Thoracic aorta (tissue), 2 donors: Measurements from ENCODE around the gene LCNL1. TPM values are rescaled to one million over a fixed set of nuclear protein-coding genes. Genes with fewer than 3 reads are reported as not detected.

Experiments used
- ATAC-seq: fragments of 150-250 bp; one replicate; pipeline ENCODE4 v1.8.0; 2017; ENCODE audit warnings: low read depth; ENCODE audit not compliant: insufficient number of reproducible peaks, low FRiP score
- DNase-seq: peaks from one replicate; pipeline ENCODE4 v3.0.0-alpha.2; 2020; ENCODE audit warnings: low spot score
- H3K27ac ChIP-seq, 2 donors: fragments of 200-600 bp; sonication (generic); 1 replicate in 1 of 2; 2 replicates in 1 of 2; pipeline ENCODE4 v1.5.1; 2016; ENCODE audit warnings: mild to moderate bottlenecking in 2 of 2, moderate library complexity in 2 of 2
- H3K27me3 ChIP-seq: fragments of 200-600 bp; sonication (generic); replicated peaks from 2 replicates; pipeline ENCODE4 v1.6.0; 2016; ENCODE audit warnings: mild to moderate bottlenecking; ENCODE audit not compliant: insufficient read depth
- H3K36me3 ChIP-seq: fragments of 200-600 bp; sonication (generic); one replicate; pipeline ENCODE4 v1.5.1; 2016
- H3K4me1 ChIP-seq, 2 donors: fragments of 200-600 bp; sonication (generic); 1 replicate in 1 of 2; 2 replicates in 1 of 2; pipeline versions ENCODE4 v1.5.1 to v1.6.0; 2016; ENCODE audit warnings: low read depth in 2 of 2, mild to moderate bottlenecking in 1 of 2; ENCODE audit not compliant: control insufficient read depth in 1 of 2
- H3K4me3 ChIP-seq: fragments of 200-600 bp; sonication (generic); 2 replicates; pipeline ENCODE4 v1.5.1; 2016; ENCODE audit warnings: mild to moderate bottlenecking
- H3K9me3 ChIP-seq: fragments of 200-600 bp; sonication (generic); 2 replicates; pipeline ENCODE4 v1.5.1; 2016
- CTCF ChIP-seq: fragments of 200-600 bp; sonication (generic); IDR thresholded peaks from one replicate; pipeline ENCODE4 v1.5.1; 2019; ENCODE audit warnings: antibody characterized with exemption
- total RNA-seq, 2 donors: library from RNA; depleted of rRNA; stranded (reverse); fragments of >200 nt; gene quantifications; one replicate each; pipeline versions ENCODE4 v1.1.0 to v1.2.3, GENCODE V29; 2016

LCNL1 gene
- total RNA-seq, 2 donors from 2014 or later, result not detected

DNA sequence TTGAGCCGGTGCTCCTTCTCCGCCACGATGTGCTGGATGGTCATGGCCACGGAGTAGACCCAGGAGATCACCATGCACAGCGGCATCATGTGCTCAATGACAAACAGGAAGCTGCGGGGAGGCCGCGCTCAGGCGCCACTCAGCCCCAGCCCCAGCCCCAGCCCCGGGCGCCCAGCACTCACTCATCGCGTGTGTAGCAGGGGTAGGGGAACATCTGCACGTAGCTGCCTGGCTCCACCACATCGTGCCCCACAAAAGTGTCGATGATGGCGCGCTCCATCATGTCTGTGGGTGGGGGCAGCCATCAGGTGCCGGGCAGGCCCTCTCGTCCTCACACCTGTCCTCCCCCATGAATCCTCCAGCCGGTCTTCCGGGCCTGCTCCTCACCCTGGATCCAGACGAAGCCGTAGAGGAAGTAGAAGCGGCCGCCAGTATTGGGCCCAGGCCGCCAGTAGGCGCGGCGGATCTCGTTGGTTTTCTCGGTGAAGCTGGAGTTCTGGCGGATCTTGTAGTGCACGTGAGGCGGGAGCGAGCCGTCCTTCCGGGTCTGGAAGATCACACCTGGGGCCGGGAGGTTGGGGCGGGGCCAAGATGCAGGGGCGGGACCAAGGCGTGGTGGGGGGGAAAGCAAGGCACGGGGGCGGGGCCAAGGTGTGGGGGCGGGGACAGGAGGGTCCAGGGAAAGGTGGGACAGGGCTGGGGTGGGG, 35.2 kb downstream of the LCNL1 start:
- no peak for ATAC-seq
- Histone ChIP-seq H3K4me3 (no peak overlapping the region), H3K36me3 (peaks cover 15% of the 10 kb centered on the region), H3K4me1 (no peaks in the 10 kb centered on the region), H3K27me3 (no peaks in the 10 kb centered on the region), H3K27ac (no peak overlapping the region), H3K9me3 (no peaks in the 10 kb centered on the region)
- DNase-seq, result no peak
- no peak for TF ChIP-seq CTCF

GRCh38 chr9:137018761-137019559, 36.2 kb downstream of the LCNL1 start:
- Histone ChIP-seq H3K27ac (no peak overlapping the region), H3K36me3 (peaks cover 15% of the 10 kb centered on the region), H3K4me1 (no peaks in the 10 kb centered on the region), H3K9me3 (no peaks in the 10 kb centered on the region), H3K27me3 (no peaks in the 10 kb centered on the region), H3K4me3 (no peak overlapping the region)
- no peak for ATAC-seq
- no peak for DNase-seq
- TF ChIP-seq CTCF, result no peak

- no peak overlapping the region for H3K27ac ChIP-seq
- DNase-seq (no peak), ATAC-seq (no peak)
- no peaks in the 10 kb centered on the region for H3K9me3 ChIP-seq
- no peaks in the 10 kb centered on the region for H3K27me3 ChIP-seq
- no peak for TF ChIP-seq CTCF
- H3K36me3 ChIP-seq, result peaks cover 15% of the 10 kb centered on the region
- H3K4me1 ChIP-seq, result no peaks in the 10 kb centered on the region
- no peak overlapping the region for H3K4me3 ChIP-seq
Measured at GRCh38 chr9:137019891-137020683, 37.3 kb downstream of the LCNL1 start.

- H3K9me3 ChIP-seq, result no peaks in the 10 kb centered on the region
- H3K4me1 ChIP-seq, result peaks cover 0 to under 1% of the 10 kb centered on the region in 2 donors
- ATAC-seq (no peak), DNase-seq (no peak)
- peaks cover 14% of the 10 kb centered on the region for H3K36me3 ChIP-seq
- no peaks in the 10 kb centered on the region for H3K27me3 ChIP-seq
- no peak overlapping the region for H3K27ac ChIP-seq
- TF ChIP-seq CTCF, result no peak
- H3K4me3 ChIP-seq, result no peak overlapping the region
Measured at GRCh38 chr9:137020771-137021567, 38.2 kb downstream of the LCNL1 start.
